OCI-LY1 (cell line): Measurements from ENCODE around the gene HEBP2.

Experiments
- EZH2 ChIP-seq: fragments of 200-600 bp; sonication (generic), shearing (Covaris generic); IDR thresholded peaks from 2 replicates; pipeline ENCODE4 v1.8.0; 2017; ENCODE audit warnings: borderline replicate concordance, mixed run types, mild to moderate bottlenecking, antibody characterized with exemption, low read length, moderate library complexity, mixed read lengths
- TF ChIP-seq, protein P1 (sequence below): fragments of 200-600 bp; sonication (generic), shearing (Covaris generic); IDR thresholded peaks from 2 replicates; pipeline ENCODE4 v1.5.1; 2017; ENCODE audit warnings: mild to moderate bottlenecking, antibody characterized with exemption, low read length, moderate library complexity, mixed read lengths

DNA sequence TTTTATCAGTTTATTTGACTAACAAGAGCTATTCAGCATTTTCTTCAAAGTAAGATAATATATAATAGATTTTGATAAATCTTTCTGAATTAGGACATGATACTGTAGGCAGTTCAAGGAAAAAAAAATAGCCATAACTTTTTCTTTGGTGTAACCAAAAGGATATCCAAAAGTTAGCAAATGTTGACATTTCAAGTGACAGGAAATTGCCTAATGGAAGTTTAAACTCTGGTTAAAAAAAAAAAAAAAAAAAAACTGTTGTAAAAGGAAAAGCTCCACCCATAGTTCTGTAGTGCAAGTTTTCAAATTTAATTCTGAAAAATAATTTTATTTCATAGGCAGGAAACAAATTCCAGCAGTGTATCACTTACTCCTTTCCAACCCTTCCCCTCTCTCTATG is 18.8 kb downstream of the HEBP2 start:
- TF ChIP-seq, protein P1, sequence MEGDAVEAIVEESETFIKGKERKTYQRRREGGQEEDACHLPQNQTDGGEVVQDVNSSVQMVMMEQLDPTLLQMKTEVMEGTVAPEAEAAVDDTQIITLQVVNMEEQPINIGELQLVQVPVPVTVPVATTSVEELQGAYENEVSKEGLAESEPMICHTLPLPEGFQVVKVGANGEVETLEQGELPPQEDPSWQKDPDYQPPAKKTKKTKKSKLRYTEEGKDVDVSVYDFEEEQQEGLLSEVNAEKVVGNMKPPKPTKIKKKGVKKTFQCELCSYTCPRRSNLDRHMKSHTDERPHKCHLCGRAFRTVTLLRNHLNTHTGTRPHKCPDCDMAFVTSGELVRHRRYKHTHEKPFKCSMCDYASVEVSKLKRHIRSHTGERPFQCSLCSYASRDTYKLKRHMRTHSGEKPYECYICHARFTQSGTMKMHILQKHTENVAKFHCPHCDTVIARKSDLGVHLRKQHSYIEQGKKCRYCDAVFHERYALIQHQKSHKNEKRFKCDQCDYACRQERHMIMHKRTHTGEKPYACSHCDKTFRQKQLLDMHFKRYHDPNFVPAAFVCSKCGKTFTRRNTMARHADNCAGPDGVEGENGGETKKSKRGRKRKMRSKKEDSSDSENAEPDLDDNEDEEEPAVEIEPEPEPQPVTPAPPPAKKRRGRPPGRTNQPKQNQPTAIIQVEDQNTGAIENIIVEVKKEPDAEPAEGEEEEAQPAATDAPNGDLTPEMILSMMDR: no peak
- TF ChIP-seq EZH2: no peak
